WTC11 (cell line): ENCODE results near the gene RIN2. TPM values are rescaled to one million over a fixed set of nuclear protein-coding genes. Genes with fewer than 3 reads are reported as not detected.
A peak's percentile ranks its signal among the peaks of the same experiment; 100 is the strongest.

Experiments
- ATAC-seq: fragments of 200-7000 bp; cut with Tn5 transposase; 2 replicates; pipeline ENCODE4 v1.10.0; 2021; ENCODE audit warnings: mild to moderate bottlenecking, moderate library complexity
- CTCF ChIA-PET: fragments of 300-600 bp; sonication (Branson Sonifier 250); formaldehyde crosslinking; loops from one replicate; lab custom pipeline; 2021; ENCODE audit warnings: antibody characterized with exemption; lab: Charles Lee
- POLR2A ChIA-PET: fragments of 350-600 bp; sonication (Branson Sonifier 250); formaldehyde crosslinking; loops from one replicate; lab custom pipeline; 2021; ENCODE audit warnings: antibody characterized with exemption; lab: Charles Lee
- DNase-seq: peaks from one replicate; pipeline ENCODE4 v3.0.0; 2021; ENCODE audit warnings: low spot score
- H3K27ac Mint-ChIP-seq: 2 replicates; pipeline ENCODE4 v1.8.0; 2021; ENCODE audit warnings: mixed read lengths
- H3K27me3 Mint-ChIP-seq: 2 replicates; pipeline ENCODE4 v1.8.0; 2021; ENCODE audit warnings: low read depth, mild to moderate bottlenecking, moderate library complexity, mixed read lengths
- H3K36me3 Mint-ChIP-seq: 2 replicates; pipeline ENCODE4 v1.8.0; 2021; ENCODE audit warnings: mixed read lengths
- H3K4me1 Mint-ChIP-seq: 2 replicates; pipeline ENCODE4 v1.8.0; 2022; ENCODE audit warnings: mixed read lengths
- H3K4me3 Mint-ChIP-seq: 2 replicates; pipeline ENCODE4 v1.8.0; 2021; ENCODE audit warnings: mild to moderate bottlenecking, moderate library complexity, mixed read lengths
- H3K9me3 Mint-ChIP-seq: 2 replicates; pipeline ENCODE4 v1.8.0; 2021; ENCODE audit warnings: mixed read lengths
- ELF4 ChIP-seq: sonication (generic); formaldehyde crosslinking; IDR thresholded peaks from 2 replicates; pipeline ENCODE4 v1.8.1; 2022; ENCODE audit warnings: low read depth, mild to moderate bottlenecking, moderate library complexity, missing genetic modification reagents
- ESRRA ChIP-seq: sonication (generic); formaldehyde crosslinking; IDR thresholded peaks from 2 replicates; pipeline ENCODE4 v1.8.1; 2022; ENCODE audit warnings: mild to moderate bottlenecking, missing genetic modification reagents, borderline replicate concordance
- GABPB1 ChIP-seq: sonication (generic); formaldehyde crosslinking; IDR thresholded peaks from 2 replicates; pipeline ENCODE4 v1.8.1; 2023; ENCODE audit warnings: mild to moderate bottlenecking, missing genetic modification reagents
- GRHL2 ChIP-seq: fragments of 250-450 bp; sonication (Bioruptor Pico); IDR thresholded peaks from 2 replicates; pipeline ENCODE4 v1.8.0; 2022; ENCODE audit warnings: mild to moderate bottlenecking, moderate library complexity; ENCODE audit not compliant: insufficient replicate concordance, severe bottlenecking
- HMGA2 ChIP-seq: fragments of 250-450 bp; sonication (Bioruptor Pico); IDR thresholded peaks from 2 replicates; pipeline ENCODE4 v1.4.0; 2021; ENCODE audit warnings: mild to moderate bottlenecking, moderate library complexity
- JAZF1 ChIP-seq: fragments of 250-450 bp; sonication (Bioruptor Pico); IDR thresholded peaks from 2 replicates; pipeline ENCODE4 v1.9.0; 2021; ENCODE audit warnings: moderate library complexity, mild to moderate bottlenecking, inconsistent platforms
- NFE2L1 ChIP-seq: sonication (generic); formaldehyde crosslinking; IDR thresholded peaks from 2 replicates; pipeline ENCODE4 v1.8.1; 2023; ENCODE audit warnings: missing genetic modification reagents
- NR1H2 ChIP-seq: sonication (generic); formaldehyde crosslinking; IDR thresholded peaks from 2 replicates; pipeline ENCODE4 v1.9.0; 2021; ENCODE audit warnings: mild to moderate bottlenecking, moderate library complexity, missing genetic modification reagents
- RELA ChIP-seq: sonication (generic); formaldehyde crosslinking; IDR thresholded peaks from 2 replicates; pipeline ENCODE4 v1.8.1; 2022; ENCODE audit warnings: missing genetic modification reagents, mild to moderate bottlenecking, borderline replicate concordance
- SMAD3 ChIP-seq: sonication (generic); formaldehyde crosslinking; IDR thresholded peaks from 2 replicates; pipeline ENCODE4 v1.8.0; 2022; ENCODE audit warnings: missing genetic modification reagents, mild to moderate bottlenecking, borderline replicate concordance
- SOX15 ChIP-seq: fragments of 250-450 bp; sonication (Bioruptor Pico); IDR thresholded peaks from 2 replicates; pipeline ENCODE4 v1.9.0; 2021; ENCODE audit warnings: mild to moderate bottlenecking
- ZNF121 ChIP-seq: sonication (generic); formaldehyde crosslinking; IDR thresholded peaks from 2 replicates; pipeline ENCODE4 v1.8.0; 2023; ENCODE audit warnings: missing genetic modification reagents
- ZNF232 ChIP-seq: sonication (generic); formaldehyde crosslinking; IDR thresholded peaks from 2 replicates; pipeline ENCODE4 v1.8.0; 2022; ENCODE audit warnings: mild to moderate bottlenecking, missing genetic modification reagents
- ZNF263 ChIP-seq: sonication (generic); formaldehyde crosslinking; IDR thresholded peaks from 2 replicates; pipeline ENCODE4 v1.8.1; 2022; ENCODE audit warnings: low read depth, mild to moderate bottlenecking, moderate library complexity, missing genetic modification reagents
- ZNF396 ChIP-seq: fragments of 250-450 bp; sonication (Bioruptor Pico); IDR thresholded peaks from 2 replicates; pipeline ENCODE4 v1.8.0; 2021; ENCODE audit warnings: mild to moderate bottlenecking, moderate library complexity, borderline replicate concordance
- total RNA-seq: library from RNA; stranded (reverse); gene quantifications from 3 replicates; pipeline ENCODE4 v1.2.3, GENCODE V29; 2021
- TF ChIP-seq, protein P1 (sequence below): fragments of 250-450 bp; sonication (Bioruptor Pico); IDR thresholded peaks from 2 replicates; pipeline ENCODE4 v1.9.0; 2021; ENCODE audit warnings: mild to moderate bottlenecking
- TF ChIP-seq, protein P2 (sequence below): sonication (generic); formaldehyde crosslinking; IDR thresholded peaks from 2 replicates; pipeline ENCODE4 v1.8.0; 2023; ENCODE audit warnings: missing genetic modification reagents, mild to moderate bottlenecking, borderline replicate concordance
- TF ChIP-seq, protein P3 (sequence below): fragments of 250-450 bp; sonication (Bioruptor Pico); IDR thresholded peaks from 2 replicates; pipeline ENCODE4 v1.9.0; 2021; ENCODE audit warnings: mild to moderate bottlenecking

RIN2 gene
- total RNA-seq, 1 experiment from 2014 or later = 4.3 TPM

DNA sequence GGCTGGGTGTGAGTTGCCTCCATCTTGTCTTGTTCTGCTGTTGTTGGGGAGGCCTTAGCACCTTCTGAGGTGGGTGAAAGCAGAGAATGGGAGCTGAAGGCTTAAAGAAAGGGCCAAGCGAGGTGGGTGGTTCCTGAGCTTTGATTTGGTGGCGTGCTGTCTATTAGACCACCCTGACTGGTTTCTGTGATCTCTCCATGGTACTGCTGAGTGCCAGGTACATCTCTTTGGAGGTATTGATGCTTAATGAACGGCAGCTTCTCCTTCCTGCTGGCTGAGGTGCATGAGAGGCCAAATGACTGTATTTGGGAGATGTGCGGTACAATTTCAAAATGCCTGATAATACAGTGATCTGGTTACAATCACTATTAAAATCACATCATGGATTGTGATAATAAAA, 15.4 kb downstream of the RIN2 start (continued):
- no peak for TF ChIP-seq HMGA2
- no peak for TF ChIP-seq NR1H2 (CRISPR knock-in tag)

DNA sequence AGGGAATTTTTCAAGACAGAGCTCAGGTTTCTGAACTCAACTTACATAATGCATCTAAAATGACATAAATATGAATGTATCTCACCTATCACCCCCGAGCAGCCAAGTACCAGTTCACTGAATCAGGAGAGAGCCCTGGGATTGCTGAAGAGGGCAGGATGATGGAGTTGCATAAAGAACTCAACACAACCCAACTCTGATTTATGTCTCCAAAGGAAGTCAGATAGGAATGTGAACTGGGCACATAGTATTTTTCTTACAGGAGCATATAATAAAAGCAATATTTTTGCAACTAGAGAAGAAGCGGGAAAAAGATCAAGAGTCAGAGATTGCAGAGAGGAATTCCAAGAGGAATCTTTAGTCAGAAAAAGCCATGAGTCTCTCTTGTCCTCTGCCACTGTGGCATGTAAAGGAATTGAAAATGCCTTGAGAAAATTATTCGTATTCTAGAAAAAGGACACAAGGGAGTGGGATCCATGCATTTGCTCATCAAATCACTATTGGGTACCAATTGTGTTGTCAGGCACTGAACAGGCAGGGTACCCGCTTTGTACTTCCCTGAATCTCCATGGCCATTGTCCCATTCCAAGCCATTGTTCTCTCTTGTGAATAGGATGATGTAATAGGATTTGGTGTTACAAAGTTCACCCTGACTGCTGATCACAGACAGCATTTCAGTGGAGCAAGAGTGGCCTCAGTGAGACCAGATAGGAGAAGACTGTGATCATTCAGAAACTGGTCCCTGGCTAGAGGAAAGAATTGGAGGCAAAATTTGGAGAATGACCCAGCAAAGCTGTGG, 16.3 kb downstream of the RIN2 start:
- ChIA-PET POLR2A (no interaction called here), CTCF (interaction anchor here (0.9 to 1.4 kb wide), 2 partner anchors 12 to 17 kb away, joined by 3 to 4 read pairs; no protein-coding TSS in a partner anchor)
- no peak overlapping the region for H3K27ac Mint-ChIP-seq
- H3K36me3 Mint-ChIP-seq = no peaks in the 10 kb centered on the region
- no peak overlapping the region for H3K4me3 Mint-ChIP-seq
- ATAC-seq (no peak), DNase-seq (no peak)
- peak; percentile 92 for TF ChIP-seq GABPB1 (CRISPR knock-in tag)
- TF ChIP-seq, protein P1, sequence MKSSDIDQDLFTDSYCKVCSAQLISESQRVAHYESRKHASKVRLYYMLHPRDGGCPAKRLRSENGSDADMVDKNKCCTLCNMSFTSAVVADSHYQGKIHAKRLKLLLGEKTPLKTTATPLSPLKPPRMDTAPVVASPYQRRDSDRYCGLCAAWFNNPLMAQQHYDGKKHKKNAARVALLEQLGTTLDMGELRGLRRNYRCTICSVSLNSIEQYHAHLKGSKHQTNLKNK (CRISPR knock-in tag) = no peak
- peaks cover 44% of the 10 kb centered on the region for H3K4me1 Mint-ChIP-seq
- H3K9me3 Mint-ChIP-seq = no peaks in the 10 kb centered on the region
- no peaks in the 10 kb centered on the region for H3K27me3 Mint-ChIP-seq

DNA sequence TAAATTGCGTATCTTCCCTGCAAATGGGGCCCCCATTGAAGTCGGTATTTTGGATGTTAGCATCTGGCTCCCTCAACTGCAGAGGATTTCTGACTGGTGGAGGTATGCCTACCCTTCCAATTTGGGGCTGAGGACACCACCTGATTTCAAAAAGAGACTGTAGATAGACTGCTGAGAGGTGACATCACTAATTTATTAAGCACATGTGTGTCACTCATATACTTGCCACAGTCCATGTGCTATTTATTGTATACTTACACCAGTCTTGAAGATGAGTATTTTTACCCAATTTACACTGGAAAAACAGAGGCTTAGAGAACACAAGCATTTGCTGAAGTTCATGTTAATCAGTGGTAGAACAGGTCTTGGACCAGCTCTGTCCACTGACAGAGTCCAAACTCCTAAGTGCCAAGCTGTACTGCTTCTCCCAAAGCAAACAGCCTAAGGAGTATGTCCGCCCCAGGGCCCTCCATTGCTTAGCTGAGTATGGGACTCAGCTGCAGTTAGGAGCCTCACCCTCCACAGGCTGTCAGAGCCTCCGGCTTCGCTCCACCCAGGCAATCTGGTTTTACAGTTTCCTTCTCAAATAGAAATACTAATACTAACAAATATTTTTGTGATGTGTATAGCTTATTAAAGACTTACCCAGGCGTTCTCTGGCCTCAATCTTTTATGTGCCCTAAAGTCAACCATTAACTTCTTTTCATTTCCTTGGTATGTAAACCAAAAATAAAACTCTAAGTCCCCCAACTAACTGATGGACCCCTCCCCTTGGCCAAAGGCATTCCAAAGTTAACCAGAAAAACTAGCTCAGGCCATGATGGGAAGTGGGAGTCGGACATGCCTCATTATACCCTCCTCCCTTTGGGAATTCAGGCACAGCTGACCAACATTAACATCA, 17.5 kb downstream of the RIN2 start:
- CTCF ChIA-PET = interaction anchor here (0.6 to 1.4 kb wide), 2 partner anchors 13 to 241 kb away, joined by 3 to 5 read pairs; no protein-coding TSS in a partner anchor
- no peak overlapping the region for H3K4me3 Mint-ChIP-seq
- H3K27ac Mint-ChIP-seq = no peak overlapping the region
- TF ChIP-seq, protein P1 (CRISPR knock-in tag) = no peak
- TF ChIP-seq RELA (CRISPR knock-in tag) = no peak
- no peak for TF ChIP-seq ELF4 (CRISPR knock-in tag)
- no peak for TF ChIP-seq ZNF263 (CRISPR knock-in tag)
- no peak for TF ChIP-seq NFE2L1 (CRISPR knock-in tag)
- no peak for TF ChIP-seq ZNF396 (CRISPR knock-in tag)
- TF ChIP-seq SOX15 (CRISPR knock-in tag) = no peak
- TF ChIP-seq ZNF121 (CRISPR knock-in tag) = no peak
- no peak for TF ChIP-seq GRHL2 (CRISPR knock-in tag)
- TF ChIP-seq, protein P2, sequence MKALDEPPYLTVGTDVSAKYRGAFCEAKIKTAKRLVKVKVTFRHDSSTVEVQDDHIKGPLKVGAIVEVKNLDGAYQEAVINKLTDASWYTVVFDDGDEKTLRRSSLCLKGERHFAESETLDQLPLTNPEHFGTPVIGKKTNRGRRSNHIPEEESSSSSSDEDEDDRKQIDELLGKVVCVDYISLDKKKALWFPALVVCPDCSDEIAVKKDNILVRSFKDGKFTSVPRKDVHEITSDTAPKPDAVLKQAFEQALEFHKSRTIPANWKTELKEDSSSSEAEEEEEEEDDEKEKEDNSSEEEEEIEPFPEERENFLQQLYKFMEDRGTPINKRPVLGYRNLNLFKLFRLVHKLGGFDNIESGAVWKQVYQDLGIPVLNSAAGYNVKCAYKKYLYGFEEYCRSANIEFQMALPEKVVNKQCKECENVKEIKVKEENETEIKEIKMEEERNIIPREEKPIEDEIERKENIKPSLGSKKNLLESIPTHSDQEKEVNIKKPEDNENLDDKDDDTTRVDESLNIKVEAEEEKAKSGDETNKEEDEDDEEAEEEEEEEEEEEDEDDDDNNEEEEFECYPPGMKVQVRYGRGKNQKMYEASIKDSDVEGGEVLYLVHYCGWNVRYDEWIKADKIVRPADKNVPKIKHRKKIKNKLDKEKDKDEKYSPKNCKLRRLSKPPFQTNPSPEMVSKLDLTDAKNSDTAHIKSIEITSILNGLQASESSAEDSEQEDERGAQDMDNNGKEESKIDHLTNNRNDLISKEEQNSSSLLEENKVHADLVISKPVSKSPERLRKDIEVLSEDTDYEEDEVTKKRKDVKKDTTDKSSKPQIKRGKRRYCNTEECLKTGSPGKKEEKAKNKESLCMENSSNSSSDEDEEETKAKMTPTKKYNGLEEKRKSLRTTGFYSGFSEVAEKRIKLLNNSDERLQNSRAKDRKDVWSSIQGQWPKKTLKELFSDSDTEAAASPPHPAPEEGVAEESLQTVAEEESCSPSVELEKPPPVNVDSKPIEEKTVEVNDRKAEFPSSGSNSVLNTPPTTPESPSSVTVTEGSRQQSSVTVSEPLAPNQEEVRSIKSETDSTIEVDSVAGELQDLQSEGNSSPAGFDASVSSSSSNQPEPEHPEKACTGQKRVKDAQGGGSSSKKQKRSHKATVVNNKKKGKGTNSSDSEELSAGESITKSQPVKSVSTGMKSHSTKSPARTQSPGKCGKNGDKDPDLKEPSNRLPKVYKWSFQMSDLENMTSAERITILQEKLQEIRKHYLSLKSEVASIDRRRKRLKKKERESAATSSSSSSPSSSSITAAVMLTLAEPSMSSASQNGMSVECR (CRISPR knock-in tag) = no peak
- no peak for TF ChIP-seq SMAD3 (CRISPR knock-in tag)
- no peak for TF ChIP-seq JAZF1 (CRISPR knock-in tag)
- TF ChIP-seq, protein P3, sequence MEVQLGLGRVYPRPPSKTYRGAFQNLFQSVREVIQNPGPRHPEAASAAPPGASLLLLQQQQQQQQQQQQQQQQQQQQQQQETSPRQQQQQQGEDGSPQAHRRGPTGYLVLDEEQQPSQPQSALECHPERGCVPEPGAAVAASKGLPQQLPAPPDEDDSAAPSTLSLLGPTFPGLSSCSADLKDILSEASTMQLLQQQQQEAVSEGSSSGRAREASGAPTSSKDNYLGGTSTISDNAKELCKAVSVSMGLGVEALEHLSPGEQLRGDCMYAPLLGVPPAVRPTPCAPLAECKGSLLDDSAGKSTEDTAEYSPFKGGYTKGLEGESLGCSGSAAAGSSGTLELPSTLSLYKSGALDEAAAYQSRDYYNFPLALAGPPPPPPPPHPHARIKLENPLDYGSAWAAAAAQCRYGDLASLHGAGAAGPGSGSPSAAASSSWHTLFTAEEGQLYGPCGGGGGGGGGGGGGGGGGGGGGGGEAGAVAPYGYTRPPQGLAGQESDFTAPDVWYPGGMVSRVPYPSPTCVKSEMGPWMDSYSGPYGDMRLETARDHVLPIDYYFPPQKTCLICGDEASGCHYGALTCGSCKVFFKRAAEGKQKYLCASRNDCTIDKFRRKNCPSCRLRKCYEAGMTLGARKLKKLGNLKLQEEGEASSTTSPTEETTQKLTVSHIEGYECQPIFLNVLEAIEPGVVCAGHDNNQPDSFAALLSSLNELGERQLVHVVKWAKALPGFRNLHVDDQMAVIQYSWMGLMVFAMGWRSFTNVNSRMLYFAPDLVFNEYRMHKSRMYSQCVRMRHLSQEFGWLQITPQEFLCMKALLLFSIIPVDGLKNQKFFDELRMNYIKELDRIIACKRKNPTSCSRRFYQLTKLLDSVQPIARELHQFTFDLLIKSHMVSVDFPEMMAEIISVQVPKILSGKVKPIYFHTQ = no peak
- no peak for TF ChIP-seq ESRRA (CRISPR knock-in tag)
- TF ChIP-seq ZNF232 (CRISPR knock-in tag) = no peak
- H3K27me3 Mint-ChIP-seq = no peaks in the 10 kb centered on the region
- no peaks in the 10 kb centered on the region for H3K9me3 Mint-ChIP-seq
- peaks cover 33% of the 10 kb centered on the region for H3K4me1 Mint-ChIP-seq
- no peak for DNase-seq
- peak; percentile 46 for ATAC-seq
- POLR2A ChIA-PET = interaction anchor here (1.3 kb wide), 1 partner anchor 18 kb away, joined by 5 read pairs; the partner anchor contains the start of gene RIN2
- H3K36me3 Mint-ChIP-seq = no peaks in the 10 kb centered on the region
